Kidney epithelial cell (primary cell): ENCODE data around the gene UFSP2. TPM values are rescaled to one million over a fixed set of nuclear protein-coding genes. Genes with fewer than 3 reads are reported as not detected.

ENCODE experiments used
- DNase-seq: peaks from one replicate; pipeline ENCODE4 v3.0.0-alpha.2; 2010; ENCODE audit warnings: low read depth
- H3K27me3 ChIP-seq: 2 replicates; pipeline ENCODE4 v1.6.0; 2011; ENCODE audit warnings: low read length; ENCODE audit not compliant: control insufficient read depth, insufficient read depth
- H3K36me3 ChIP-seq: 2 replicates; pipeline ENCODE4 v1.5.1; 2011; ENCODE audit warnings: low read length; ENCODE audit not compliant: control insufficient read depth, insufficient read depth
- H3K4me3 ChIP-seq: 2 replicates; pipeline ENCODE4 v1.5.1; 2011; ENCODE audit warnings: low read depth, mild to moderate bottlenecking, control low read depth, low read length
- total RNA-seq: library from RNA; depleted of rRNA; stranded (reverse); fragments of >200 nt; gene quantifications from 2 replicates; pipeline ENCODE4 v1.2.3, GENCODE V29; 2015
- TF ChIP-seq, protein P1 (sequence below): IDR thresholded peaks from 2 replicates; pipeline ENCODE4 v1.5.1; 2011; ENCODE audit warnings: mild to moderate bottlenecking, moderate library complexity, low read length, control low read depth, inconsistent platforms; ENCODE audit not compliant: insufficient read depth, poor library complexity, severe bottlenecking

The UFSP2 gene
- total RNA-seq, 1 donor from 2014 or later: 37.9 TPM

DNA sequence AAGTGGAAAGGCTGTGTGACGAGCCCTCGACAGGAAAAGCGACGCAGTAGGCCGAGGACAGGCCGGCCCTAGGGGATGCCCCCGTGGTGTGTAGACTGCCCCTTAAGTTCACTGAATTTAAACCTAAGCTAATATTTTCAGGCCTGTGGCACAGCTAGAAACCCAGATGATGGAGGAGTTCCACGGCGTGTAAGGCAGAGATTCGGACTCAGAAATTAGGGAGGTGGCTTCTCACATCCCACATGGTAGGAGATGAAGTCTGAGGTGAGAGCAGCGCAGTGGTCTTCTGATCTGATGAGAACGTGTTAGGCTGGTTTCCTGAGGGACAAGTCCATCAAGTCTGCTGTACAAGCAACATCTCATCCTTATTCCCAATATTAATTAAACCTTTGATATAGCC lies 37.8 kb downstream of the UFSP2 start:
- TF ChIP-seq, protein P1, sequence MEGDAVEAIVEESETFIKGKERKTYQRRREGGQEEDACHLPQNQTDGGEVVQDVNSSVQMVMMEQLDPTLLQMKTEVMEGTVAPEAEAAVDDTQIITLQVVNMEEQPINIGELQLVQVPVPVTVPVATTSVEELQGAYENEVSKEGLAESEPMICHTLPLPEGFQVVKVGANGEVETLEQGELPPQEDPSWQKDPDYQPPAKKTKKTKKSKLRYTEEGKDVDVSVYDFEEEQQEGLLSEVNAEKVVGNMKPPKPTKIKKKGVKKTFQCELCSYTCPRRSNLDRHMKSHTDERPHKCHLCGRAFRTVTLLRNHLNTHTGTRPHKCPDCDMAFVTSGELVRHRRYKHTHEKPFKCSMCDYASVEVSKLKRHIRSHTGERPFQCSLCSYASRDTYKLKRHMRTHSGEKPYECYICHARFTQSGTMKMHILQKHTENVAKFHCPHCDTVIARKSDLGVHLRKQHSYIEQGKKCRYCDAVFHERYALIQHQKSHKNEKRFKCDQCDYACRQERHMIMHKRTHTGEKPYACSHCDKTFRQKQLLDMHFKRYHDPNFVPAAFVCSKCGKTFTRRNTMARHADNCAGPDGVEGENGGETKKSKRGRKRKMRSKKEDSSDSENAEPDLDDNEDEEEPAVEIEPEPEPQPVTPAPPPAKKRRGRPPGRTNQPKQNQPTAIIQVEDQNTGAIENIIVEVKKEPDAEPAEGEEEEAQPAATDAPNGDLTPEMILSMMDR: no peak
- DNase-seq: no peak
- H3K36me3 ChIP-seq: no peaks in the 10 kb centered on the region
- H3K27me3 ChIP-seq: no peaks in the 10 kb centered on the region
- H3K4me3 ChIP-seq: no peak overlapping the region

DNA sequence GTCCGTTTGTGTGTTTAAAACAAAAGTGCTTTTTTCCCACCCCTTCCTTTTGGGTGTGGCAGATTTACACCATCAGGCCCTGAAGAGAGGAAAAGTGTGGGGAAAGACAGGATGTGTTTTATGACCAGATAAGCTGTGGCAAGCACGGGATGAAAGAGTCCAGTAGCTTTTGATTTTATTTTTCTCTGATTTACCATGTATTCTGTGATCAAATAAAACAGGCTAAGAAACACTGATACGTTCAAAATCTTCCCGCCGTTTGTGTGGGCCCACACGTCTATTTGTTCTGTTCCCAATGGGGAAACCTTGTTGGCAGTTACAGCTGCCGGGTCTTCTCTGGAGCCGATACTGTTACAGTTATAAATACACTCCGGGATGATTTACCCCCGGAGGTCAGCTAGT lies 40.8 kb downstream of the UFSP2 start:
- TF ChIP-seq, protein P1: no peak
- Histone ChIP-seq H3K36me3 (no peaks in the 10 kb centered on the region), H3K27me3 (no peaks in the 10 kb centered on the region), H3K4me3 (no peak overlapping the region)
- no peak for DNase-seq

DNA sequence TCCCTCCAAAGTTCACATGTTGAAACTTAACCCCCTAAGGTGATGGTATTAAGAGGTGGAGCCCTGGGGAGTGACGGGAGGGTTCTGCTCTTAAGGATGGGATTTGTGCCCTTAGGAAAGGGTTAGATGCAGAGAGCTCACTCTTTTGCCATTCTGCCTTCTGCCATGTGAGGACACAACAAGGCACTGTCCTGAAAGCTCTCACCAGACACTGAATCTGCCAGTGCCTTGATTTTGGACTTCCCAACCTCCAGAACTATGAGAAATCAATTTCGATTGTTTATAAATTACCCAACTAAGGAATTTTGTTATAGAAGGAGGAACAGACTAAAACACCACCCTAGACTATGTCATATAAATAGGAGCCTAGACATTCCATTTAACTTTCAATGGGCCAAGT lies 41.7 kb downstream of the UFSP2 start:
- Histone ChIP-seq H3K4me3 (no peak overlapping the region), H3K27me3 (no peaks in the 10 kb centered on the region), H3K36me3 (no peaks in the 10 kb centered on the region)
- no peak for DNase-seq
- TF ChIP-seq, protein P1: no peak

DNA sequence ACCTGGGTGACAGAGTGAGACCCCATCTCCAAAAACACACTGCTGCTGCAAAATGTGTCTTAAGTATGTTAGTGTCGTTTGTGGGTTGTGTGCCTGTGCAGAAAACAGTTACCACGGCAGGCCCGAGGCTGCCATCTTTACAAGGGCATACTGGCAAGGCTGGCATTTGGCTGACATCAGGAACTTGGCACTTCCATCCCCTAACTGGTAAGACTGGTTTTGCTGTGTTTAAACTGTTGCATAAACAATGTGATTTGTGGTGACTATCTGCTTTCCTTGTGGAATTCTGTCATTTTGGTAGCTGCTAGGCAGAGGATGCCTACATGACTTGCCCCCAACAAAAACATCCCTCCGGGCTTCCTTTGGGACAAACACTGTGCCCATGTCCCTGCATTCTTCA lies 42.3 kb downstream of the UFSP2 start:
- Histone ChIP-seq H3K36me3 (no peaks in the 10 kb centered on the region), H3K4me3 (no peak overlapping the region), H3K27me3 (no peaks in the 10 kb centered on the region)
- TF ChIP-seq, protein P1: no peak
- no peak for DNase-seq

DNA sequence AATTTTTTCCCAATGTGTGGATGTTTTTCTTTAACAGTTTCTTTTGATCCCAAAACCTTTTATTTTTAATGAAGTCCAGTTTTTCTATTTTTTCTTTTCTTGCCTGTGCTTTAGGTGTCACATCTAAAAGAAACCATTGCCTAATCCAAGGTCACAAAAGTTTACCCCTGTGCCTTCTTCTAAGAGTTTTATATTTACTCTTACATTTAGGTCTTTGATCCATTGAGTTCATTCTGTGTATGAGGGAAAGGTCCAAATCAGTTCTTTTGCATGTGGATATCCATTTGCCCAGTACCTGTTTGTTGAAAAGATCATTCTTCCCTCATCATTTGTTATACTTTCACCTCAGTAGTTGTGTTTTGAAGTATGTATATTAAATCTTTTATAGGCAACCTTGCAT lies 43.0 kb downstream of the UFSP2 start:
- no peaks in the 10 kb centered on the region for H3K27me3 ChIP-seq
- TF ChIP-seq, protein P1: no peak
- no peak overlapping the region for H3K4me3 ChIP-seq
- no peaks in the 10 kb centered on the region for H3K36me3 ChIP-seq
- no peak for DNase-seq
